EH (cell line): ENCODE measurements around the gene TTC31.

Experiments
- DNase-seq: peaks from one replicate; pipeline ENCODE4 v3.0.0-alpha.2; 2015; ENCODE audit warnings: low read depth

Gene TTC31

GRCh38 chr2:74488643-74489481, 6.0 kb downstream of the TTC31 start:
- no peak for DNase-seq

DNA sequence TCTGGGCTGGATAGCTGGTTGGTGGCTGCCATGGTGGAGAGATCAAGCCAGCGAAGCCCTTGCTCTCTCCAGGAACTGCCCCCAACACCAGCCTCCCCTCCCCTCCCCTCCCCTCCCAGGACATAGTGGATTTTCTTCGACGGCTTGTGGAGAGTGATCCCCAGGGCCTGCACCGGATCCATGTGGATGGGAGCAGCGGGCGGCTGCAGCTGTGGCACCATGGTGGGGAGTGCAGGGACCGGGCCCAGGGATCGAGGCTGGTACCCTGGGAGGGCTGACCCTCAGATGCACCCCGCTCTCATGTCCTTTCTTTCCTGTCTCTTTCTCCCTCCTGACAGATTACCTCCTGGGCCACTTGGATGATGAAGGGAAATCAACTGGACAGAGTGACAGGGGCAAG, 7.0 kb downstream of the TTC31 start:
- DNase-seq: no peak

DNA sequence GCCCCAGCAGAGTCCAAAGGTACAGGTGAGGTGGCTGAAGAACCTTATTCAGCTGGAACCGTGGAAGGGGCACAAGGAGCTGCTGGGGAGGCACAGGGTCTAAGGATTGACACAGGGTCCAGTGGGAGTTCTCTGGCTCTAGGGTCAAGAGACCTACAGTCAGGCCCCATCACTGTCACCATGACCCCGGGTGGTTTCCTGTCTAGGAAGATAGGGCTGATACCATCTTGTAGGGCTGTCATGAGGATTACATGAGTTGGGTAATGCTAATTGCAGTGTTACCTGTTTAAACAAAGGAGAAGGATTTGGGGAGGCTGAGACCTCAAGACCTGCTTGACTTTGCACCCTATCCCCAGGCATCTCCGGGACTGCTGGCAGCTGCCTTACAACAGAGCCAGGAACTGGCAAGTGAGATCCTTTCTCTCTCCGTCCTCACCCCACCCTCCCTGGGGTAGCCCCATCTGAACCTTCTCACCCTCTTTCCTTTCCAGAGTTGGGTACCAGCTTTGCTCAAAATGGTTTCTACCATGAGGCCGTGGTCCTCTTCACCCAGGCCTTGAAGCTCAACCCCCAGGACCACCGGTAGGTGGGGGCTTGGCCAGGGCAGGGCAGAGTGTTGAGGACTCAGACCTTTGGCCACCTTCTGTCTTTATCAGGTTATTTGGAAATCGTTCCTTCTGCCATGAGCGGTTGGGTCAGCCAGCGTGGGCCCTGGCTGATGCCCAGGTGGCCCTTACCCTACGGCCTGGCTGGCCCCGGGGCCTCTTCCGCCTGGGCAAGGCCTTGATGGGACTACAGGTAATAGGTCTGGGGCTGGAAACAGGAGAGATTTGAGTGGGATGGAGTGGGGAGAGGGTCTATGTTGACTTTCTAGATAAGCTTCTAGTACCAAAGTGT, 9.0 kb downstream of the TTC31 start:
- no peak for DNase-seq

DNA sequence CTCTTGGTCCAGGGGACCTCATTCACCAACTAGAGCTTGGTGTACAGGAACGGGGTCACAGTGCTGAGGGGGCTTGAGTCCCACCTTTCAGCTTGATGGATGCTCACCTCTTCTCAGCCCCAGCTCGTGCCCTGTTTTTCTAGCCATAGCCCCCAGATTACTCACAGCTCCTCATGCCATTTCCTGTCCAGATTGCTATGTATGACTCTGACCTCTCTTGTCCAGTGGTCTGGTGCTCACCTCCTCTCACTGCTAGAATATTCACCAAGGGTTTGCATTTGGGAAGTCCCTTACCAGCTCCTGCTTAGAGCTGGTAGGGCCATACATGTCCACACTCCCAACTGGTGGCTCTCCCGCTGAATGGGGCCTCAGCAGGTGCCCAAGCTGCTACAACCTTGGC, 10.7 kb downstream of the TTC31 start:
- DNase-seq: no peak

DNA sequence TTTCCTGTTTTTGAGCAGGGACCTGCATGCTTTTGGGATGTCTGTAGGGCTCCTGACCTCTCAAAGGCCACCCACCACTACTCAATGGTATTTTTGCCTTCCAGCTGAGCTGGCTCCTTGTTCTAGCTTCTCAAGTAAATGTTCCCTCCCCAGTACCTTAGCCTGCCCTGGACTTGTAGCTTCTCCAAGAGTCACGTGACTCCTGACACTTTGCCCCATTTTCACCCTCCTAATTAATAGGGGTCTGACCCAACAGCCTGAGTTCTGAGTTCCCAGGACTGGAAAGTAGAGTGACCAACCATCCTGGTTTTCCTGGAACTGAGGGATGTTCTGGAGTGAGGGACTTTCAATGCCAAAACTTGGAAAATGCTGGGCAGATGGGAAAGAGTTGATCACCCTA, 12.6 kb downstream of the TTC31 start:
- no peak for DNase-seq

- DNase-seq: no peak
Measured at GRCh38 chr2:74496997-74497776, 14.3 kb downstream of the TTC31 start.

- no peak for DNase-seq
Measured at GRCh38 chr2:74497777-74498499, 15.1 kb downstream of the TTC31 start.

DNA sequence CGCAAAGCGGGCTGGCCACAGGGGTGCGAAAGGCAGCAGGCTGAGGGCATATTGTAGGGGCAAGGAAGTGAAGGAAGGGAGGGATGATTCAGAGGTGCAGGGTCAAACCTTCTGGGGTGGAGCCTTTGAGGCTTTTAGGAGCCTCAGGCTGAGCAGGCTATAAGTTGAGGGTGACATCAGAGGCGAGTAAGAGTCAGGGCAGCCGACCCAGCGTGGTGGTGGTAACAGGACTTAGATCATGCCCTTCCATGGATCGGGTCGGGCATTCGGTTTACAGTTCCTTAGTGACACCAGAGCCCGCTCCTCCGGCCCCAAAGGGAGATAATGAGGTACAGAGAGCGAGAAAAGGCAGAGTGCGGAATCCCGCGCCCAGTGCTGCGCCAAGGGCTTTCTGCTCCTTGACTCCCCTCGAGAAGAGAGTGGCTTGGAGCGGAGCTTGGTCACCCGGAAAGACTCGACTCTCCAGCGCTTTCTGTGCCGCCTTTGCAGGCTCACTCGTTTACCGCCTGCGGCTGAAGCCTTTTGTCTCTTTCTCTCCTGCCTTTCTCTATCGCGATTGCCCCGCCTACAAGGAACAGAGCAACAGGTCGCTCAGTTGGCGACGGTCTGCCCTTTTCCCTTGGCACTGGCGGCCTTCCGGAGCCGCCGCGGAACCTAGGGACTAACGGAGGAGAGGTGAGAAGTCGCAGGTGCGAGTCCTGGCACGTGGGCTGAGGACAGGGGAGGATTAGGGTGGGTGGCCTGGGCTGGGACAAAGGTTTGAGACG, 15.8 kb downstream of the TTC31 start:
- peak; percentile 58 for DNase-seq

- peak; percentile 35 for DNase-seq
Measured at GRCh38 chr2:74499267-74499939, 16.5 kb downstream of the TTC31 start, which contains the start of gene LBX2. Gene LBX2, minus strand, starts transcription at chr2:74499603. Its CDS starts 66 bp downstream, at chr2:74499537.

- DNase-seq: no peak
Measured at GRCh38 chr2:74499940-74500577, 17.2 kb downstream of the TTC31 start.

- DNase-seq: no peak
Measured at GRCh38 chr2:74500578-74500946, 17.7 kb downstream of the TTC31 start.

GRCh38 chr2:74501335-74502071, 18.6 kb downstream of the TTC31 start:
- no peak for DNase-seq

- no peak for DNase-seq
Measured at GRCh38 chr2:74502147-74502719, 19.4 kb downstream of the TTC31 start.

- peak; percentile 83 for DNase-seq
Measured at GRCh38 chr2:74502720-74503505, 20.0 kb downstream of the TTC31 start.

GRCh38 chr2:74503506-74504475, 20.9 kb downstream of the TTC31 start:
- DNase-seq: no peak

GRCh38 chr2:74504591-74504990, 21.7 kb downstream of the TTC31 start:
- DNase-seq: no peak
